K562 treated with DMSO at 1 percent for 48 hours (cell line): ENCODE data around the gene CXorf49B. TPM values are rescaled to one million over a fixed set of nuclear protein-coding genes. Genes with fewer than 3 reads are reported as not detected.

Experiments
- total RNA-seq: library from RNA; unstranded; fragments of 300-600 nt; gene quantifications from 2 replicates; pipeline ENCODE4 v1.2.3, GENCODE V29; 2022; ENCODE audit warnings: low replicate concordance; ENCODE audit errors: extremely low read depth

The CXorf49B gene
- not detected in 2 replicates for total RNA-seq

DNA sequence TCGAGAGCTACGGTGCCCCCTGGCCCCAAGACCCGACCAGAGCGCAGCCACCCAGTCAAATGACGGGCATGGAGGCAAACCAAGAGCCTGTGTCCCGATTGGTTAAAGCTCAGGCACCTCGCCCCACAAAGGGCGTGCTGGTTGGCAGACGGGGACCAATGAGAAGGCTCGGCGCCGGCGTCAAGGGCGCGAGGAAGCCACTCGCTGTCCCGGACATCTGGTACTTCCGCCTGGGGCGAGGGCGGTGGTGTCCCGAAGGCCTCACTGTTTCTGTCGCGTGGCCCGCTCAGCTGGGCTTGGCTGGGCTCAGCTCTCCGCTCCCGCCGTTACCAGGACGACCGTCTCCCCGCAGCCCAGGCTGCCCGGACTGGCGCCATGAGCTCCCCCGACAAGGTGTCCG, at the start of gene CXorf49B:
CXorf49B (plus strand) TSS at position 301 of the 400 bp plus-strand sequence; CDS start at position 376, 75 bp downstream.

DNA sequence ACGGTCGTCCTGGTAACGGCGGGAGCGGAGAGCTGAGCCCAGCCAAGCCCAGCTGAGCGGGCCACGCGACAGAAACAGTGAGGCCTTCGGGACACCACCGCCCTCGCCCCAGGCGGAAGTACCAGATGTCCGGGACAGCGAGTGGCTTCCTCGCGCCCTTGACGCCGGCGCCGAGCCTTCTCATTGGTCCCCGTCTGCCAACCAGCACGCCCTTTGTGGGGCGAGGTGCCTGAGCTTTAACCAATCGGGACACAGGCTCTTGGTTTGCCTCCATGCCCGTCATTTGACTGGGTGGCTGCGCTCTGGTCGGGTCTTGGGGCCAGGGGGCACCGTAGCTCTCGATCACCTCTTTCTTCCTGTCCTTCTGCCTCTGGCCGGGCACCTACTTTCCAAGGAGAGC, 45.0 kb upstream of the CXorf49B start, which contains the start of gene CXorf49:
CXorf49 (minus strand) TSS at position 101 of the 400 bp plus-strand sequence. CDS start 134 bp downstream, outside the sequence.

Other genes starting within 250 kb of the CXorf49B start
- not detected in 2 replicates for gene OGT, start 230.2 kb upstream of the CXorf49B start, total RNA-seq
- not detected in 2 replicates for gene GCNA, start 184.9 kb upstream of the CXorf49B start, total RNA-seq
- gene CXCR3, start 144.8 kb upstream of the CXorf49B start, total RNA-seq, result not detected in 2 replicates
- gene CXorf49, start 45.1 kb upstream of the CXorf49B start, total RNA-seq, result not detected in 2 replicates
- not detected in 2 replicates for gene NHSL2, start 147.5 kb downstream of the CXorf49B start, total RNA-seq